ENCODE data around the gene GPC3. TPM values are rescaled to one million over a fixed set of nuclear protein-coding genes. Genes with fewer than 3 reads are reported as not detected.

The GPC3 gene
- total and polyA plus RNA-seq, 4 donors: 8.3 to 270 (median 52.4) TPM

DNA sequence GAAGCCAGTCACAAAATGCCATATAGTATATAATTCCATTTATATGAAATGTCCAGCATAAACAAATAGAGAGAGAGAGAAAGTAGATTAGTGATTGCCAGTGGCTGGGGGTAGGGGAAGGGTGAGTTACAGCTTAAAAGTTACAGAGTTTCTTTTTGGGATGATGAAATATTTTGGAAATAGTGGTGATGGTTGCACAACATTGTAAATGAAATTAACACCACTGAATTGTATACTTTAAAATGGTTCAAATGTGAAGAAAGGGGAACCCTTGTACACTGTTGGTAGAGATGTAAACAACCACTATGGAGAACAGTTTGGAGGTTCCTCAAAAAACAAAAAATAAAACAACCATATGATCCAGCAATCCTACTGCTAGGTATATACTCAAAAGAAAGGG, 439.0 kb downstream of the GPC3 start:
- TF ChIP-seq CTCF (IDR thresholded peaks at IDR 0.05; ENCODE audit: control extremely low read depth, extremely low read depth): no peak
- peaks cover 0 to 5% (median 0%) of the 10 kb centered on the region in 4 donors for H3K9me3 ChIP-seq (ENCODE audit: control insufficient read depth in 4 of 4, insufficient read depth in 3 of 4, low read length in 3 of 4)
- H3K9ac ChIP-seq (ENCODE audit: insufficient read depth in 1 of 2, low read length in 2 of 2): no peak overlapping the region
- H3K4me1 ChIP-seq (ENCODE audit: control insufficient read depth in 5 of 5, insufficient read depth in 5 of 5, low read length in 5 of 5): peaks cover 0 to 5% (median 0%) of the 10 kb centered on the region in 5 donors
- DNase-seq: no peak
- H3K27me3 ChIP-seq (ENCODE audit: control insufficient read depth in 3 of 3, insufficient read depth in 3 of 3, low read length in 2 of 3): peaks cover 0 to 10% (median 0%) of the 10 kb centered on the region in 3 donors
- H3K27ac ChIP-seq (ENCODE audit: low read depth in 1 of 2, low read length in 1 of 2): no peak overlapping the region
- H3K4me3 ChIP-seq: no peak overlapping the region
- no peak for ATAC-seq (ENCODE audit: insufficient read depth, low FRiP score)
- no peaks in the 10 kb centered on the region for H3K36me3 ChIP-seq (ENCODE audit: control insufficient read depth in 4 of 4, insufficient read depth in 4 of 4, low read length in 4 of 4)

DNA sequence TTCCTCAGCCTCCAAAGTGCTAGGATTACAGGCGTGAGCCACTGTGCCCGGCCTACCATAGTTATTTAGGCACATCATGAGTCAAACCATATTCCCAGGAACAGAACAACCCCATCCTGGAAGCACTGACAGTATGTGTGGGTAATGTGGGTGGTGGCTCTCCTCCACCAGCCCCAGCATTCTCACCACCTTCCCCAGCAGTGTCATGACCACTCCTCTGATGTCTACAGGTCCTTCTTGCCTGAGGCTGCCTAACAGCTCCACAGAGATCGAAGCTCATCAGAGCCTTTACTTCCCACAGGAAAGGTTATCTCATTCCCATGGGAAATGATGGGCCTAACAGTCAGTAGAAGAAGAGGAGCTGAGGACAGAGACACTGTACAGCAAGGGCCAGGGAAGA, 440.6 kb downstream of the GPC3 start:
- ATAC-seq (ENCODE audit: insufficient read depth, low FRiP score): no peak
- no peak overlapping the region for H3K9ac ChIP-seq (ENCODE audit: insufficient read depth in 1 of 2, low read length in 2 of 2)
- 85 to 88% methylated on average over 3 of the region's 3 CpGs for WGBS, 2 donors
- peaks cover 0 to 11% (median 0%) of the 10 kb centered on the region in 3 donors for H3K27me3 ChIP-seq (ENCODE audit: control insufficient read depth in 3 of 3, insufficient read depth in 3 of 3, low read length in 2 of 3)
- no peak overlapping the region for H3K27ac ChIP-seq (ENCODE audit: low read depth in 1 of 2, low read length in 1 of 2)
- no peak overlapping the region for H3K4me3 ChIP-seq
- peaks cover 0 to 5% (median 0%) of the 10 kb centered on the region in 4 donors for H3K9me3 ChIP-seq (ENCODE audit: control insufficient read depth in 4 of 4, insufficient read depth in 3 of 4, low read length in 3 of 4)
- DNase-seq: no peak
- TF ChIP-seq CTCF (IDR thresholded peaks at IDR 0.05; ENCODE audit: control extremely low read depth, extremely low read depth): no peak
- peaks cover 0 to 5% (median 0%) of the 10 kb centered on the region in 5 donors for H3K4me1 ChIP-seq (ENCODE audit: control insufficient read depth in 5 of 5, insufficient read depth in 5 of 5, low read length in 5 of 5)
- H3K36me3 ChIP-seq (ENCODE audit: control insufficient read depth in 4 of 4, insufficient read depth in 4 of 4, low read length in 4 of 4): no peaks in the 10 kb centered on the region

- 34 to 49% methylated on average over 3 of the region's 3 CpGs for WGBS, 2 donors
These were observed 441.3 kb downstream of the GPC3 start for GRCh38 chrX:133544115-133544514.

More at GRCh38 chrX:133544115-133544514, 441.3 kb downstream of the GPC3 start:
- DNase-seq (peak in 1 of 3 donors; percentile 29), ATAC-seq (ENCODE audit: insufficient read depth, low FRiP score) (no peak)
- Histone ChIP-seq H3K27me3 (ENCODE audit: control insufficient read depth in 3 of 3, insufficient read depth in 3 of 3, low read length in 2 of 3) (peaks cover 0 to 11% (median 0%) of the 10 kb centered on the region in 3 donors), H3K27ac (ENCODE audit: low read depth in 1 of 2, low read length in 1 of 2) (no peak overlapping the region), H3K9ac (ENCODE audit: insufficient read depth in 1 of 2, low read length in 2 of 2) (no peak overlapping the region), H3K36me3 (ENCODE audit: control insufficient read depth in 4 of 4, insufficient read depth in 4 of 4, low read length in 4 of 4) (no peaks in the 10 kb centered on the region), H3K9me3 (ENCODE audit: control insufficient read depth in 4 of 4, insufficient read depth in 3 of 4, low read length in 3 of 4) (peaks cover 0 to 5% (median 0%) of the 10 kb centered on the region in 4 donors), H3K4me3 (no peak overlapping the region), H3K4me1 (ENCODE audit: control insufficient read depth in 5 of 5, insufficient read depth in 5 of 5, low read length in 5 of 5) (peaks cover 0 to 5% (median 0%) of the 10 kb centered on the region in 5 donors)
- no peak for TF ChIP-seq CTCF (IDR thresholded peaks at IDR 0.05; ENCODE audit: control extremely low read depth, extremely low read depth)
